Activated CD8-positive, alpha-beta memory T cell treated with anti-CD3 and anti-CD28 coated beads, Interleukin-2, amount 10 ng/mL, durations not matched to agents 7 days and 5 days (primary cell): ENCODE results near the gene GPD1L. TPM values are rescaled to one million over a fixed set of nuclear protein-coding genes. Genes with fewer than 3 reads are reported as not detected.

ENCODE experiments used
- ATAC-seq: fragments of 150-1000 bp; cut with Tn5 transposase; one replicate; pipeline ENCODE4 v1.10.0; 2021; ENCODE audit warnings: moderate library complexity
- CTCF ChIA-PET: fragments of 350-600 bp; sonication (Branson Sonifier 250); formaldehyde crosslinking; loops from one replicate; lab custom pipeline; 2021; ENCODE audit warnings: antibody characterized with exemption; lab: Charles Lee
- DNase-seq: peaks from one replicate; pipeline ENCODE4 v3.0.0-alpha.2; 2020
- H3K27ac Mint-ChIP-seq: one replicate; pipeline ENCODE4 v1.8.0; 2021; ENCODE audit warnings: mild to moderate bottlenecking, mixed read lengths
- H3K27me3 Mint-ChIP-seq: one replicate; pipeline ENCODE4 v1.8.0; 2021; ENCODE audit warnings: mixed read lengths
- H3K36me3 Mint-ChIP-seq: one replicate; pipeline ENCODE4 v1.8.0; 2021; ENCODE audit warnings: mild to moderate bottlenecking, mixed read lengths
- H3K4me1 Mint-ChIP-seq: one replicate; pipeline ENCODE4 v1.8.0; 2021; ENCODE audit warnings: mixed read lengths
- H3K4me3 Mint-ChIP-seq: one replicate; pipeline ENCODE4 v1.8.0; 2021; ENCODE audit warnings: mild to moderate bottlenecking, moderate library complexity, mixed read lengths
- H3K9me3 Mint-ChIP-seq: one replicate; pipeline ENCODE4 v1.8.0; 2022; ENCODE audit warnings: low read depth, mixed read lengths
- total RNA-seq, 2 experiments: library from RNA; stranded (reverse); gene quantifications; one replicate each; pipeline ENCODE4 v1.2.3, GENCODE V29; 2021

The GPD1L gene
- total RNA-seq, 2 experiments from 2014 or later, result 20.7 to 26.8 TPM

DNA sequence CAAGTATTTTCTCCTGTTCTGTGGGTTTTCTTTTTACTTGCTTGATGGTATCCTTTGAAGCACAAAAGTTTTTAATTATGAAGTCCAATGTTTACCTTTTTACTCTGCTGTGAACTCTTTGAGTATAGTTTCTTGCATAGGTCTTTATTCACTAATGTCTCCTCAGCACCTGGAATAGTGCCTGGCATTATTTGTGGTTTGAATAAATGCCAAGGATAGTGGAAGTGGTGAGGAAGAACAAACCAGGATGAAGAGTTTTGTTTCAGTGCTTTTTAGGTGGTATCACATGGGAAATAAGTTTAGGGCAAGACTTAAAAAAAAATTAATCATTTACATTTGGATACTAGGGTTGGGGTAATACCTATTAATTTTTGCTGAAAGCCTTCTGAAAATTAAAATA, 25.7 kb downstream of the GPD1L start:
- no peaks in the 10 kb centered on the region for H3K27me3 Mint-ChIP-seq
- peaks cover 23% of the 10 kb centered on the region for H3K36me3 Mint-ChIP-seq
- no peaks in the 10 kb centered on the region for H3K9me3 Mint-ChIP-seq
- ATAC-seq (no peak), DNase-seq (no peak)
- peaks cover 11% of the 10 kb centered on the region for H3K4me1 Mint-ChIP-seq
- H3K27ac Mint-ChIP-seq, result no peak overlapping the region
- no peak overlapping the region for H3K4me3 Mint-ChIP-seq
- CTCF ChIA-PET, result no interaction called here

DNA sequence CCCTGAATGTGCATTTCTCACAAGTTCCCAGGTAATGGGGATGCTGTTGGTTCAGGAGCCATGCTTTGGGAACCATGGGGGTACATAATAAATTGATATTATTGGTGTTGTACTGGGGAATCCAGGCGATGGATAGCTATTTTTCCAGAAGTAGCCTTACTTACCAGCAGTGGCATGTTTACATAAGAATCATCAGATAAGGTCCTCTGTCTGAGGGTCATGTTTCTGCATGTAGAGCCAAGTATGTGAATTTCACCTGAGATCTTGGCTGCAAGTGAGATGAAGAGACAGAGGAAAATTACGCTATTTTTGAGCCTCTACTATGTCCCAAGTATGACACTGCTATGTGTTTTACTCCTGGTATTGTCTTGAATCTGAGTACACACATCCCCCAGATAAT, 26.3 kb downstream of the GPD1L start:
- DNase-seq (no peak), ATAC-seq (no peak)
- H3K4me3 Mint-ChIP-seq, result no peak overlapping the region
- no peak overlapping the region for H3K27ac Mint-ChIP-seq
- peaks cover 23% of the 10 kb centered on the region for H3K36me3 Mint-ChIP-seq
- H3K4me1 Mint-ChIP-seq, result peaks cover 15% of the 10 kb centered on the region
- no peaks in the 10 kb centered on the region for H3K9me3 Mint-ChIP-seq
- no peaks in the 10 kb centered on the region for H3K27me3 Mint-ChIP-seq
- CTCF ChIA-PET, result no interaction called here

DNA sequence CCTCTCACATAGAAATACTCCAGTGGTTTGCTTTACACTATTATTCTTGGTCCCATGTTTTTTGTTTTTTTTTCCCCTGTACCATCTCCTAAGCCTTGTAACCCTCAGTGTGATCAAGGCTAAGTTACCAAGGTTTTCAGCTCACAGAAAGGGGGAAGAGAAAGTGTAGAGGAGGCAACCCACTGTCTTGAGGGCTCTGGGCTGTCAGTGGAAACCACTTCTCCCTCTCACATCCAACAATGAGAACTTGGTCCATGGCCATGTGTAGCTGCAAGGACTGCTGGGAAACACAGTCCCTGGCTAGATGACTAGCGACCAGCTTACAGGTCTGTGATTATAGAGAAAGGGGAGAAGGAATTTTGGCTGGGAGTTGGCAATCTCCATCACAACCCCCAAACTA, 30.3 kb downstream of the GPD1L start:
- ATAC-seq, result no peak
- H3K4me3 Mint-ChIP-seq, result no peak overlapping the region
- DNase-seq, result no peak
- no peaks in the 10 kb centered on the region for H3K9me3 Mint-ChIP-seq
- peaks cover 15% of the 10 kb centered on the region for H3K36me3 Mint-ChIP-seq
- H3K4me1 Mint-ChIP-seq, result peaks cover 22% of the 10 kb centered on the region
- H3K27me3 Mint-ChIP-seq, result no peaks in the 10 kb centered on the region
- no peak overlapping the region for H3K27ac Mint-ChIP-seq
- CTCF ChIA-PET, result no interaction called here

DNA sequence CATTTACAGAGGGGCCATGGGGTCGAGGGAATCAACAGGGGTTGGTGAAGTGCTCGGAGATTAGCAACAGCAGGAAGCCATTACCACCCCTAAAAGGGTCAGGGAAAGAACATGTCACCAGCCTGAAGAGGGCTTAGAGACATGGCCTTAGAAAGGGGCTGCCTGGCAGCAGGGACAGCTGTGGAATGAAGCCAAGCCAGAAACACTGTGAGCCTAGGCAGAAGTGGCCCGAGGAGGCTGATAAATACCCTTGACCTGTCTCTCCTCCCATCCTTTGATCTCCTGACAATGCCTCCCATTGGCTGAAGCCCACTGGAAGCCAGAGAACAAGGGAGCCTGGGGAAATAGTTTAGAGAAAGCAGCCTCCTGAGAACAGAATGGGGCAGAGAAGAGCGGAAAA, 31.4 kb downstream of the GPD1L start:
- Mint-ChIP-seq H3K27me3 (no peaks in the 10 kb centered on the region), H3K9me3 (no peaks in the 10 kb centered on the region), H3K36me3 (peaks cover 16% of the 10 kb centered on the region), H3K27ac (no peak overlapping the region), H3K4me3 (no peak overlapping the region), H3K4me1 (peaks cover 24% of the 10 kb centered on the region)
- ATAC-seq, result no peak
- CTCF ChIA-PET, result no interaction called here
- no peak for DNase-seq

DNA sequence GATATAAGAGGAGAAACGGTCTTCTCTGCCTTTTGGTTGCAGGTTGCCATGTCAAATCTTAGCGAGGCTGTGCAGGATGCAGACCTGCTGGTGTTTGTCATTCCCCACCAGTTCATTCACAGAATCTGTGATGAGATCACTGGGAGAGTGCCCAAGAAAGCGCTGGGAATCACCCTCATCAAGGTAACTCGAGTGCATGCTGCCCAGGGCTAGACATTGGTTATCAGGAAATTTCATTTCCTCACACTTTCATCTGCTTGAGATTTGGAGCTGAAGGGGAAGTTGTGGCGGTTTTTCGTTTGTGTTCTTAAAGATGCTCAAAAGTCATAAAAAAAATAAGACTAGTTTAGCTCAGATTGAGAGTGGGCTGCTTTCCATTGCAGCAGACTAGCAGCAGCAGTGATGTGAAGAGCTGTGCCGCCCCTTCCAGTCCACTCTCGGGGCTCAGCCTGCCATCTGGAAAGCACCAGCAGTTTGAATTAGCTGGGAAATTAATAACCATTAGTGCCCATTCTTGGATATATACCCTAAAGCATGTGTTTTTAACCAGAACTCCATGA, 32.2 kb downstream of the GPD1L start:
- no peaks in the 10 kb centered on the region for H3K27me3 Mint-ChIP-seq
- peaks cover 24% of the 10 kb centered on the region for H3K4me1 Mint-ChIP-seq
- H3K9me3 Mint-ChIP-seq, result no peaks in the 10 kb centered on the region
- ATAC-seq (no peak), DNase-seq (no peak)
- no peak overlapping the region for H3K4me3 Mint-ChIP-seq
- CTCF ChIA-PET, result no interaction called here
- H3K27ac Mint-ChIP-seq, result no peak overlapping the region
- H3K36me3 Mint-ChIP-seq, result peaks cover 20% of the 10 kb centered on the region

DNA sequence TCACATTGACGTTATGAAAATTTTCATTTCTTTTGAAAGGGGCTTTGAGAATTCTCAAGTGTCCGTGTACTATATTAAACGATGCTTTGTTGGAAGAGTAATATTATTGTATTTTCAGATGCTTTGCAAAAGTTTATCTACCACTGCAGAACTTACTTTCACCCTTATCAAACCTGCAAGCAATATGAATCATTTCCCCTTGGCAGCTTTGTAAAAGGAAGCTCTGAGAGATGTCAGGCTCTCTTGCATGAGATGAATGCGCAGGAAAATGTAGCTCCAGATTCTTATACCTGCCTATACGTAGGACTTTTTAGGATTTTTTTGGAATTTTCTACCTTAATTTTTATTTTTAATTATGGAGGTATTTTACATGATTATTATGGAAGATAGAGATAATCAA, 34.5 kb downstream of the GPD1L start:
- Mint-ChIP-seq H3K9me3 (no peaks in the 10 kb centered on the region), H3K27ac (no peak overlapping the region), H3K4me3 (no peak overlapping the region), H3K4me1 (peaks cover 24% of the 10 kb centered on the region), H3K36me3 (peaks cover 22% of the 10 kb centered on the region), H3K27me3 (no peaks in the 10 kb centered on the region)
- DNase-seq, result no peak
- CTCF ChIA-PET, result no interaction called here
- no peak for ATAC-seq

DNA sequence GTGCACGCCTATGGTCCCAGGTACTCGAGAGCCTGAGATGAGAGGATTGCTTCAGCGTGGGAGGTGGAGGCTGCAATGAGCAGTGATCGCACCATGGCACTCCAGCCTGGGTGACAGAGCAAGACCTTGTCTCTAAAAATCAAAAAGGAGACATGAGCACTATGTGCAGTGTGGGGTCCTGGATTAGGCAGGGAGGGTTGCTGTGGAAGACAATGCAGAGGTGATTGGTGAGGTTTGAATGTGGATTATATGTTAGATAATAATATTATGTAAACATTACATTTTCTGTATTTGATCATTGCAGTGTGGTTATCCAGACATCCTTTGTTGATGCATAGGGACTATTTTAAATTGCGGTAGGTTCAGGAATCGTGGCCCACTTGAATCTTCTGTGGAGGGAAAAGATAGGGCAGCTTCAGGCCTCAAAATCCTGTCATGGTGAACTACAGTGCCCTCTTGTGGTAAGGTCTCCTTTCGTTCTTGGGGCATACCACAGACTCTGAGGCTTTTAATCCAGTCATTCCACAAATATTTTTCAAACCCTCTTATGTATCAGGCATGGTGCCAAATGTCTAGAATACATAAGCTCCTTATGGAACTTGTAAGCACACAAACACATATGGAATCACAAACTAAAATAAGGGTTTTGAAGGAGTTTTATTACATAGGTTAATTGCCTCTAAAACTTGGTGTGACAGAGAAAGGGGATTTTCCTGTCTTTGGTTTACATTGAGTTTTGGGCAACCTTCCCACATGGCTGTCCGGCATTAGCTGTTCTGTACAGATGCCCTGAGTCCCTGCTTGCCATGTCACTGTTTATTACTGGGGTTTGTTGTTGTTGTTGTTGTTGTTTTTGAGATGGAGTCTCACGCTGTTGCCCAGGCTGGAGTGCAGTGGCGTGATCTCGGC, 37.7 kb downstream of the GPD1L start:
- CTCF ChIA-PET, result interaction anchor here (1.0 to 2.8 kb wide), 14 partner anchors 9 to 168 kb away, joined by 3 to 54 read pairs (median 4); no protein-coding TSS in a partner anchor
- ATAC-seq, result peak; percentile 63
- peak; percentile 61 for DNase-seq
- no peak overlapping the region for H3K27ac Mint-ChIP-seq
- peaks cover 23% of the 10 kb centered on the region for H3K36me3 Mint-ChIP-seq
- H3K27me3 Mint-ChIP-seq, result no peaks in the 10 kb centered on the region
- no peak overlapping the region for H3K4me3 Mint-ChIP-seq
- no peaks in the 10 kb centered on the region for H3K9me3 Mint-ChIP-seq
- H3K4me1 Mint-ChIP-seq, result peaks cover 15% of the 10 kb centered on the region

DNA sequence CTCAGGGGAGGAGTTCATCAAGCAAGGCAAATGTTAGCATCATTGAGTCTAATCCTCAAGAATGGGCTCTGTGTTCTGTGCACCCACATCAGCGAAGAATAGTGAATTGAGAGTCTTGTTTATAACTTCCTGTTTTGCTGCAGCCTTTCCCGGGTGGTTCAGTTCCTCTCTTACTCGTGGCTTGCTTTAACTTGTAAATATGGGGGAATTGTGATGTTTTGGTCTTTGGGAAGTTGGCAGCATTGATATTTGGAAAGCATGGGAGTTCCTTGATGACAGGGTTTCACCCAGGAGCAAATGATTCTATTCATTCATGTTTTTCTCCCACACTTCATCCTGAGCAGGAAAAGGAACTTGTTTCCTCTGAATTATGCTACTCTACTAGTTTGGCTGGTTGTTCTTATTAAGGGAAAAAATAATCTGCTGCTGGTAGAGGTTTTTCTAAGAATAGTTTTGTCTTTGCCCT, 40.4 kb downstream of the GPD1L start:
- H3K4me3 Mint-ChIP-seq, result no peak overlapping the region
- no peaks in the 10 kb centered on the region for H3K27me3 Mint-ChIP-seq
- DNase-seq (no peak), ATAC-seq (no peak)
- H3K4me1 Mint-ChIP-seq, result peaks cover 9% of the 10 kb centered on the region
- no peaks in the 10 kb centered on the region for H3K9me3 Mint-ChIP-seq
- H3K36me3 Mint-ChIP-seq, result peaks cover 21% of the 10 kb centered on the region
- no peak overlapping the region for H3K27ac Mint-ChIP-seq
- CTCF ChIA-PET, result interaction anchor here (1.6 kb wide), 1 partner anchor 127 kb away, joined by 6 read pairs; no protein-coding TSS in a partner anchor

DNA sequence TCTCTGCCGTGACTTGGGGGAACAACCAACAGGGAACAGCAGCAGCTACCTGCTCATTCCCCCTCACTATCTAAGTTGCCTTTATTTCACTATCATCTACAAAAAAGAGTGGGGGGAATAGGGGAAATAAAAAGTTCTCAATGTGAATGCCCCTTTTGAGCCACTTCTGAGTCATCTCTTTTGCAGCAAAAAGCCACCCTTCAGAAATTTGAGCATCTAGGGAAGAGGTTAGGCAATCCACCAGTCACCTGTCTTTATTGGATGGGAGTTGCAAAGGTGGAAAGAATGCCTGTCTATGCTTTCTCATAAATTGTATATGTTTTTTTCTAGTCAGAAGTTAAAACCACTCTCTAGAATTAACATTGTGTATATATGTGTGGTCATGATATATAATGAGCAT, 41.1 kb downstream of the GPD1L start:
- Mint-ChIP-seq H3K9me3 (no peaks in the 10 kb centered on the region), H3K36me3 (peaks cover 20% of the 10 kb centered on the region), H3K27ac (no peak overlapping the region), H3K27me3 (no peaks in the 10 kb centered on the region), H3K4me3 (no peak overlapping the region), H3K4me1 (peaks cover 8% of the 10 kb centered on the region)
- CTCF ChIA-PET, result interaction anchor here (0.8 to 1.6 kb wide), 2 partner anchors 33 to 128 kb away, joined by 3 to 6 read pairs; no protein-coding TSS in a partner anchor
- no peak for DNase-seq
- no peak for ATAC-seq

DNA sequence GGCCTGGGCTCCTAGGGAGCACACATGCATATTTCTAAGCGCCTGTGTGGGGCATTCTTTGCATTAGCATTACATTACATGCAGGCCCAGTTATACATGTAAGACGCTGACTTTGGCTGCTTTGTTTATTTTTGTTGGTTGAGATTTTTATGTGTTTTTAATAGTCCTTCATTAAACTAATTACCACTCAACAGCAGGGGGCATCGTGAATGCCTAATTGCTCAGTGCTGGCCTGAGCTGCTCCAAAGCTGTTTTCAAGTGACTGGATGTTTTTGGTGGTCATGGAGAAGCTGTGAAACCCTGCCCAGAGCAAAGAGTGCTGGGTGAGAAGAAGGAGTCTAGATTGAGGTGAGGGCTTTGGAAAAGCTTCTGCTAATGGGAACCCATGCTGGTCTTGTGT, 41.5 kb downstream of the GPD1L start:
- DNase-seq, result no peak
- Mint-ChIP-seq H3K27me3 (no peaks in the 10 kb centered on the region), H3K27ac (no peak overlapping the region), H3K4me3 (no peak overlapping the region), H3K9me3 (no peaks in the 10 kb centered on the region), H3K36me3 (peaks cover 20% of the 10 kb centered on the region), H3K4me1 (peaks cover 8% of the 10 kb centered on the region)
- CTCF ChIA-PET, result interaction anchor here (0.8 to 1.6 kb wide), 2 partner anchors 33 to 129 kb away, joined by 3 to 6 read pairs; no protein-coding TSS in a partner anchor
- no peak for ATAC-seq

DNA sequence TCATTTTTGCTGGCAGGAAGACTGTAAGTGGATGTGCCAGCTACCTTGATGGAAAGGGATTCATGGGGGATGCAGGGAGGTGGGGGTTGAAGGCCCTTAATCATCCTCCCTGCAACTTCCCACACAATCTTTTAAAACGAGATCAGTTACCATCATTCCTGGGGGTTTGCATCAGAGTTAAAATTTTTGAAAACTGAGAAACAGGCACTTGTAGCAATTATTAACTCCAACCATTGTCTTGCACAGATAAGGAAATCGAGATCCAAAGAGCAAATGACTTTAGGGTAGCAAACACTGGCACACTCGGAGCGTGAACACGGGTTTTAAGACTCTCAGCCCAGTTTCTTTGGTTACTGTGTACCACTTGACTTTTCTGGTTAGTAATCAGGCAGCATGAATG, 41.9 kb downstream of the GPD1L start:
- ATAC-seq (no peak), DNase-seq (no peak)
- CTCF ChIA-PET, result interaction anchor here (0.8 to 1.6 kb wide), 2 partner anchors 34 to 129 kb away, joined by 3 to 6 read pairs; no protein-coding TSS in a partner anchor
- Mint-ChIP-seq H3K4me1 (peaks cover 8% of the 10 kb centered on the region), H3K36me3 (peaks cover 18% of the 10 kb centered on the region), H3K27me3 (no peaks in the 10 kb centered on the region), H3K4me3 (no peak overlapping the region), H3K9me3 (no peaks in the 10 kb centered on the region), H3K27ac (no peak overlapping the region)

DNA sequence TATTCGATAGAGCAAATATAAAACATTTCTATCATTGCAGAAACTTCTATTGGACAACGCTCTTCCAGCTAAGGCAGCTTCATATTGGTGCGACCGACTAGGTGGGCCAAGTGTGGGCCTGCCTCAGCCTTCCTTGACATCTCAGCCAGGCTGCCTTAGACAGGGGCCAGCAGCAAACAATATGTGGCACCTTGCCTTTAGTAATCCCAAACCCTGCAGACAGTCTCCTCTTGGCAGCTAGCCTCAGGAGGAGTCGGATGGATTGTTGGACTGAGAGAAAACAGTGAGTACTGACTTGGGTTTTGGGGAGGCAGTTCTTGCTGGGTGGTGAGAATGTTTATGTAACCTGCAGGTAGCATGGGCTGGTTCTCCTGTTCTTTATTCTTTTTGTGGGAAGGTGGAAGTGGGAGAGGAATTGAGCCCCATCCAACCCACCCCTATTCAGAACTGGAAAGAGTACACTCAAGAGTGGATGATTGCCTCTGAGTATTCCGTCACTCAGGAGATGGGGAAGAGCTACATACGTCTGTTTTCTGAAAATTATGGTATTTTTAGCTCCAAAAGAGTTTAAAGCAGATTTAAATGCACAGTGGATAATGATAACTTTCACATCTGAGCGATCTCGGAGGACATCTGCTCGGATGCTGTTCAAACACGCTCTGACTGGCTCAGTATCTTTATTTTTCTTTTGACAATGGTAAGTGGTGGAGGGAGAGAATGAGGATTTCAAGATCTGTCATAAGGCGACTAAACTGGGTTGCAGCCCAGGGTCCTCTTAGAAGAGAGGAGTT, 47.2 kb downstream of the GPD1L start:
- H3K27ac Mint-ChIP-seq, result no peak overlapping the region

DNA sequence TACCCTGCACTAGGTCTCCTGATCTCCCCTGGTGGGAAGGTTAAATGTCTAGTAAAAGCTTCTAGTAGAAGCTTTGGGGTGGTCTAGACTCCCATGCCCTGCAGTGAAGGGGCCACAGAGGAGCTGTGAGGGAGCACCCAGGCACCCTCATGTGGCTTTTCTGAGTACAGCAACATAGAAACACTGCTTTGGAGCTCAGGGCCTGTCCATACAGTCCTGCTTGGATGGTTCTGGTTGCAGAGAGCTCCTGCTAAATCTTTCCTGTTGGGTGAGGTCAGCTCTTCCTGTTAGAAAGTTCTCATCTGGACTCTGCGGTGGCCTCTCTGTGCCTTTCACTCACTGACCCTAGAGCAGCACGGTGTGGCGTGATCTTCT, 47.8 kb downstream of the GPD1L start:
- no peak for DNase-seq

More for the DNA sequence above, 47.2 kb downstream of the GPD1L start:
- DNase-seq, result no peak
- H3K27me3 Mint-ChIP-seq, result no peaks in the 10 kb centered on the region
- ATAC-seq, result no peak
- H3K4me3 Mint-ChIP-seq, result no peak overlapping the region
- peaks cover 10% of the 10 kb centered on the region for H3K36me3 Mint-ChIP-seq
- H3K9me3 Mint-ChIP-seq, result no peaks in the 10 kb centered on the region
- CTCF ChIA-PET, result interaction anchor here (0.8 to 1.6 kb wide), 4 partner anchors 9 to 134 kb away, joined by 3 to 14 read pairs (median 6); no protein-coding TSS in a partner anchor
- H3K4me1 Mint-ChIP-seq, result no peaks in the 10 kb centered on the region

More for the DNA sequence above, 47.8 kb downstream of the GPD1L start:
- no peak for ATAC-seq
- no peaks in the 10 kb centered on the region for H3K27me3 Mint-ChIP-seq
- CTCF ChIA-PET, result interaction anchor here (0.8 to 1.1 kb wide), 3 partner anchors 10 to 135 kb away, joined by 3 to 14 read pairs (median 7); no protein-coding TSS in a partner anchor
- H3K4me1 Mint-ChIP-seq, result no peaks in the 10 kb centered on the region
- no peak overlapping the region for H3K27ac Mint-ChIP-seq
- peaks cover 10% of the 10 kb centered on the region for H3K36me3 Mint-ChIP-seq
- no peak overlapping the region for H3K4me3 Mint-ChIP-seq
- H3K9me3 Mint-ChIP-seq, result no peaks in the 10 kb centered on the region
